Ishikawa (cell line): ENCODE data around the gene PIP5K1C.

ENCODE experiments used
- CEBPB ChIP-seq: IDR thresholded peaks from 2 replicates; pipeline ENCODE4 v1.6.1; 2012
- EP300 ChIP-seq: IDR thresholded peaks from 2 replicates; pipeline ENCODE4 v1.6.1; 2012; ENCODE audit warnings: borderline replicate concordance
- FOXM1 ChIP-seq: IDR thresholded peaks from 2 replicates; pipeline ENCODE4 v1.6.1; 2012; ENCODE audit warnings: low read depth, borderline replicate concordance
- MAX ChIP-seq: IDR thresholded peaks from 2 replicates; pipeline ENCODE4 v1.6.1; 2012
- NFIC ChIP-seq: IDR thresholded peaks from 2 replicates; pipeline ENCODE4 v1.6.1; 2012
- RAD21 ChIP-seq: IDR thresholded peaks from 2 replicates; pipeline ENCODE4 v1.6.1; 2012; ENCODE audit warnings: low read depth
- REST ChIP-seq: IDR thresholded peaks from 2 replicates; pipeline ENCODE4 v1.6.1; 2012; ENCODE audit warnings: low read depth, mild to moderate bottlenecking
- TAF1 ChIP-seq: IDR thresholded peaks from 2 replicates; pipeline ENCODE4 v1.6.1; 2012; ENCODE audit warnings: low read depth, mild to moderate bottlenecking

GRCh38 chr19:3723883-3724282, 23.6 kb upstream of the PIP5K1C start:
- TF ChIP-seq RAD21 (no peak), NFIC (no peak), EP300 (no peak), TAF1 (no peak), FOXM1 (no peak), MAX (no peak), CEBPB (no peak), REST (no peak)
